A673 (cell line): ENCODE measurements around the gene FN3K.

Source experiments
- EZH2 ChIP-seq: fragments of 200-600 bp; sonication (generic); IDR thresholded peaks from 2 replicates; pipeline ENCODE4 v1.6.1; 2017; ENCODE audit warnings: borderline replicate concordance, low read depth, mild to moderate bottlenecking, mixed read lengths, antibody characterized with exemption, low read length; ENCODE audit not compliant: poor library complexity, severe bottlenecking
- TF ChIP-seq, protein P1 (sequence below): fragments of 300-800, 200-600 bp; sonication (generic); conservative IDR thresholded peaks from 2 replicates; pipeline ENCODE4 v1.5.1; 2017; ENCODE audit warnings: low read depth, mild to moderate bottlenecking, antibody characterized with exemption, low read length, moderate library complexity, mixed read lengths

DNA sequence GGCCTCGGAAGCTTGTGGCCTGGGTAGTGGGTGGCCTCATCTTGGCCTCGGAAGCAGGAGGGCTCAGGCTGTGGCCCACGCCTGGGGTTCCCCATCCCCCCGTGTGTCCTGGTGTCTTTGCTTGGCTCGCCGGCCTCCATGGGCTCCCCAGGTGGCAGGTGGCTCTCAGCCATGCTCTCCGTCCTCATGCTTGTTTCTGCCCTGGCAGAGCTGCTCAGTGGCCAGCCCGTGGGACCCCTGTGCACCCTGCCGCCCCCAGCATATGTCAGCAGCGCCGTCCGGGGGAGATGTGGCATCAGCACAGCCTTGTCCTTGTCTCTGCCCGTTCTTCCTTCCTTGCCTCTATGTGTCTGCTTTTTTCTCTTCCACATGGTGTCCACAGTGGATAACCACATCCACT, 55.0 kb downstream of the FN3K start:
- TF ChIP-seq, protein P1, sequence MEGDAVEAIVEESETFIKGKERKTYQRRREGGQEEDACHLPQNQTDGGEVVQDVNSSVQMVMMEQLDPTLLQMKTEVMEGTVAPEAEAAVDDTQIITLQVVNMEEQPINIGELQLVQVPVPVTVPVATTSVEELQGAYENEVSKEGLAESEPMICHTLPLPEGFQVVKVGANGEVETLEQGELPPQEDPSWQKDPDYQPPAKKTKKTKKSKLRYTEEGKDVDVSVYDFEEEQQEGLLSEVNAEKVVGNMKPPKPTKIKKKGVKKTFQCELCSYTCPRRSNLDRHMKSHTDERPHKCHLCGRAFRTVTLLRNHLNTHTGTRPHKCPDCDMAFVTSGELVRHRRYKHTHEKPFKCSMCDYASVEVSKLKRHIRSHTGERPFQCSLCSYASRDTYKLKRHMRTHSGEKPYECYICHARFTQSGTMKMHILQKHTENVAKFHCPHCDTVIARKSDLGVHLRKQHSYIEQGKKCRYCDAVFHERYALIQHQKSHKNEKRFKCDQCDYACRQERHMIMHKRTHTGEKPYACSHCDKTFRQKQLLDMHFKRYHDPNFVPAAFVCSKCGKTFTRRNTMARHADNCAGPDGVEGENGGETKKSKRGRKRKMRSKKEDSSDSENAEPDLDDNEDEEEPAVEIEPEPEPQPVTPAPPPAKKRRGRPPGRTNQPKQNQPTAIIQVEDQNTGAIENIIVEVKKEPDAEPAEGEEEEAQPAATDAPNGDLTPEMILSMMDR = no peak
- no peak for TF ChIP-seq EZH2
